Activated CD8-positive, alpha-beta memory T cell treated with anti-CD3 and anti-CD28 coated beads, Interleukin-2, amount 10 ng/mL, durations not matched to agents 7 days and 5 days (primary cell): ENCODE data around the gene CBX1. TPM values are rescaled to one million over a fixed set of nuclear protein-coding genes. Genes with fewer than 3 reads are reported as not detected.
"Not testable (repeated sequence)": the region's sequence is repeated elsewhere in the genome, so short reads cannot be mapped to it uniquely, and the experiment has no call there.

Experiments
- ATAC-seq: fragments of 150-1000 bp; cut with Tn5 transposase; one replicate; pipeline ENCODE4 v1.10.0; 2021; ENCODE audit warnings: moderate library complexity
- CTCF ChIA-PET: fragments of 350-600 bp; sonication (Branson Sonifier 250); formaldehyde crosslinking; loops from one replicate; lab custom pipeline; 2021; ENCODE audit warnings: antibody characterized with exemption; lab: Charles Lee
- DNase-seq: peaks from one replicate; pipeline ENCODE4 v3.0.0-alpha.2; 2020
- H3K27ac Mint-ChIP-seq: one replicate; pipeline ENCODE4 v1.8.0; 2021; ENCODE audit warnings: mild to moderate bottlenecking, mixed read lengths
- H3K27me3 Mint-ChIP-seq: one replicate; pipeline ENCODE4 v1.8.0; 2021; ENCODE audit warnings: mixed read lengths
- H3K36me3 Mint-ChIP-seq: one replicate; pipeline ENCODE4 v1.8.0; 2021; ENCODE audit warnings: mild to moderate bottlenecking, mixed read lengths
- H3K4me1 Mint-ChIP-seq: one replicate; pipeline ENCODE4 v1.8.0; 2021; ENCODE audit warnings: mixed read lengths
- H3K4me3 Mint-ChIP-seq: one replicate; pipeline ENCODE4 v1.8.0; 2021; ENCODE audit warnings: mild to moderate bottlenecking, moderate library complexity, mixed read lengths
- H3K9me3 Mint-ChIP-seq: one replicate; pipeline ENCODE4 v1.8.0; 2022; ENCODE audit warnings: low read depth, mixed read lengths
- total RNA-seq, 2 experiments: library from RNA; stranded (reverse); gene quantifications; one replicate each; pipeline ENCODE4 v1.2.3, GENCODE V29; 2021

CBX1 gene
- total RNA-seq, 2 experiments from 2014 or later: 46.3 to 47.8 TPM

DNA sequence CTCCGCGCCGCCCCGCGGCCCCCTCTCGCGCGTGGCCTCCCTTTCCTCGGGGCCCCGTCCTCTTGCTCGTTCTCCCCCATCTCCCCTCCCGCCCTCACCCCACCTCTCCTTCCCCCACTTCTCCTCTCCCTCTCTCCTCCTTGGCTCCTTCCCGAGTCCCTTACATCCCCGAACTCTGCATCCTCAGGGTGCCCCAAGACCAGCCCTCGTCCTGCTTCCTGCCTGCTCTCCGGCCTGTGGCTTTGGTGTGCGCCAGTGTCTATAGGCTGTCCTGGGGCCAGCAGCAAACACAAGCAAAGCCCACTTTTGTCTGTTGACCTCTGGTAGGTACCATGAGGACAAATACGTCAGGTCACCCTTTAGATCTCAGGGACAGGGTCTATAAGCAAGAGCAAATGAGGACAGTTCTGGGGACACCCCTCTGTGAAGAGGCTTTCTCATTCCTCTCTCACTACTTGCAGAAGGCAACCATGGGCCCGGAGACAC is 63.4 kb downstream of the CBX1 start:
- H3K4me3 Mint-ChIP-seq: peak overlapping the region; percentile 67
- H3K36me3 Mint-ChIP-seq: no peaks in the 10 kb centered on the region
- CTCF ChIA-PET: interaction anchor here (1.3 to 5.7 kb wide), 5 partner anchors 10 to 581 kb away, joined by 3 to 64 read pairs (median 8); partner anchors contain the start of gene NFE2L1
- H3K4me1 Mint-ChIP-seq: peaks cover 14% of the 10 kb centered on the region
- H3K27ac Mint-ChIP-seq: no peak overlapping the region
- ATAC-seq (peak; percentile 46), DNase-seq (no peak)
- H3K27me3 Mint-ChIP-seq: peaks cover 33% of the 10 kb centered on the region
- no peaks in the 10 kb centered on the region for H3K9me3 Mint-ChIP-seq

DNA sequence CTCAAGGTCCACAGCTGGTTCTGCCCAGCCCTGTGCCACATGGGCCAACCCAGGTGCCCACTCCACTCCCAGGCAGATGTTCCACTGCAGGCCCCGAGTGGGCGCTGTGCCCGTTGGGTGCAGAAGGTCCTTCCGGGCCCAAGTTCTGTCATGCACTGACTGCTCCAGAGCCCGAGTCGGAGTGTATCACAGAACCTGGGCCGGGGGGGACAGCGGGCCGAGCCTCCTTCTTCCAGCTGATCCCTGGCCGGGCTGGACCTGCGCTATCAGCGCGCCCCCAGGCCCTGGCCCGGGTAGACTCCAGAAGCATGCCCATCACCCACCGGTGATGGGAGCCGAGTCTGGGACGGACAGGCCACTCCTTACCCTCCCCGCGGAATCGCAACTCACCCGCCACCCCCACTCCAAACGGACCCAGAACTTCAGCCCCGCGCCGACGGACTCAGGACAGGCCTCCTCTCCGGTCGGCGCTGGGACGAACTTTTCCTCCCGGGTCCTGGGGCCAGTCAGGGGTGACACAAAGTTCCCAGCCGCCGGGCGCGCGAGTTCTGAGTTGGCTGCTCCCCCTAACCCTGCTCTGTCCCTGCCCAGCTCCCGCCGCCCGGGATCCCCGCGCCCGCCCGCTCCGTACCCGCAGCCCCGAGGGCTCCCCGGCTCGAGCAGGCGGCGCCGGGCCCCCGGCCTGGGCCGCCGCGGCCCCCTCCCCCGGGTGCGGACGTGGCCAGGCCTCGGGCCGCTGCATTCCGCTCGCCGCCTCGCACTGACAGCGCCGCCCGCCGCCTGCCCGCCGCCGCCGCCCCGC is 64.0 kb downstream of the CBX1 start, which contains the start of gene COPZ2:
Gene COPZ2, minus strand, starts transcription at position 762 of the 802 bp plus-strand sequence. Its CDS starts 20 bp downstream, at position 742.
- peak; percentile 86 for ATAC-seq
- Mint-ChIP-seq H3K27ac (peak within 1 kb of the TSS; percentile 47), H3K4me1 (peaks cover 14% of the 10 kb centered on the region), H3K36me3 (no peaks in the 10 kb centered on the region), H3K9me3 (no peaks in the 10 kb centered on the region), H3K4me3 (peak within 1 kb of the TSS; percentile 76), H3K27me3 (peaks cover 38% of the 10 kb centered on the region)
- peak; percentile 74 for DNase-seq
- CTCF ChIA-PET: interaction anchor here (1.0 to 5.7 kb wide), 12 partner anchors 10 to 581 kb away, joined by 3 to 64 read pairs (median 4); partner anchors contain the start of gene NFE2L1

DNA sequence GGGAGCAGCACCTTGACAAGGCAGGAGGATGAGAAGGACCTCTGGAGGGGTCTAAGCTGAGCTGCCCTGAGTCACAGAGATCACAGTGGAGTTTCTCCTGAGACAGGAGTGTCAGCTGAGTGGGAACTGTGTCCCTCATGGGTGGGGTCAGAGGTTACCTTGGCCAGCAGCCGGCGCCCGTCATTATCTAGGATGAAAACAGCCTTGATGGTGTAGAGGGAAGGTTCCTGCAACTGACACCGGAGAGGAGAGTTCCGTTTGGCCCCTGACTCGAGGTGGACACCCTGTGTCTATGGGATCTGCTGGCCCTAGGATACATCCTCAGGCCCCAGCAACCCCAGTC is 64.6 kb downstream of the CBX1 start:
- H3K4me3 Mint-ChIP-seq: peak overlapping the region; percentile 76
- peaks cover 14% of the 10 kb centered on the region for H3K4me1 Mint-ChIP-seq
- peaks cover 41% of the 10 kb centered on the region for H3K27me3 Mint-ChIP-seq
- no peak for DNase-seq
- H3K9me3 Mint-ChIP-seq: no peaks in the 10 kb centered on the region
- CTCF ChIA-PET: interaction anchor here (1.0 to 5.7 kb wide), 14 partner anchors 10 to 98 kb away, joined by 3 to 64 read pairs (median 6); partner anchors contain the start of gene NFE2L1
- no peaks in the 10 kb centered on the region for H3K36me3 Mint-ChIP-seq
- no peak overlapping the region for H3K27ac Mint-ChIP-seq
- ATAC-seq: no peak

DNA sequence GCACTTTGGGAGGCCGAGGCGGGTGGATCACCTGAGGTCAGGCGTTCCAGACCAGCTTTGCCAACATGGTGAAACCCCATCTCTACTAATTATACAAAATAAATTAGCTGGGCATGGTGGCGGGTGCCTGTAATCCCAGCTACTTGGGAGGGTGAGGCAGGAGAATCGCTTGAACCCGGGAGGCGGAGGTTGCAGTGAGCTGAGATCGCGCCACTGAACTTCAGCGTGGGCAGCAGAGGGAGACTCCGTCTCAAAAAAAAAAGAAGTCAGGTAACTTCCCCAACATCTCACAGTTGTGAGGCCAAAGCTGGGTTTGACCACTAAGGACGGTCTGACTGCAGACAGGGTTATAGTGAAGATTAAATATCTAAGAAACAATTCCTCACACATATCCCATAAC is 66.5 kb downstream of the CBX1 start:
- Mint-ChIP-seq H3K27me3 (peaks cover 46% of the 10 kb centered on the region), H3K4me1 (peaks cover 14% of the 10 kb centered on the region)
- H3K36me3 Mint-ChIP-seq, H3K4me3 Mint-ChIP-seq, H3K9me3 Mint-ChIP-seq, DNase-seq, ATAC-seq, H3K27ac Mint-ChIP-seq: not testable (repeated sequence)
- CTCF ChIA-PET: interaction anchor here (0.6 to 5.7 kb wide), 9 partner anchors 8 to 584 kb away, joined by 3 to 64 read pairs (median 4); no protein-coding TSS in a partner anchor

GRCh38 chr17:48031966-48032365 is 69.3 kb downstream of the CBX1 start:
- Mint-ChIP-seq H3K36me3 (no peaks in the 10 kb centered on the region), H3K4me1 (peaks cover 3% of the 10 kb centered on the region), H3K27ac (no peak overlapping the region)

DNA sequence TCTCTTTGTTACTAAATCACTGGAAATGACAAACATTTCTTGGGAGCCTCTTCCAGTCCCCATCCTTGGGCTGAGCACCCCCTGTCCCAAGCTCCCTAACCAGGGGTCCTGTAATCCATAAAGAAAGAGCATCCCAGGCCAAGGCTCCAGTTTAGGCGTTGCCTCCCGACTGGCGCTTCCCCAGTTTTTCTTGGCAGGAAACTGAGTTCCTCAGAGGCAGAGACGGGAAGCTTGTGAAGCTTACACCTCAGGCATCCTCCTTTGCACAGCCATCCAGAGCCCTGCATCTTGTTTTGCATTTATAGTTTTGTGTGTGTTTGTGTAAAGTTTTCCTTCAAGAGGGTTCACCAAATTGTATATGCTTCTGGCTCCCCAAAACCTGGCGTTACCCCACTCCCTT is 70.7 kb downstream of the CBX1 start:
- no peak overlapping the region for H3K27ac Mint-ChIP-seq
- no peaks in the 10 kb centered on the region for H3K36me3 Mint-ChIP-seq
- peaks cover 13% of the 10 kb centered on the region for H3K4me1 Mint-ChIP-seq
- CTCF ChIA-PET: interaction anchor here (1.8 to 7.4 kb wide), 3 partner anchors 16 to 77 kb away, joined by 3 to 191 read pairs (median 99); partner anchors contain the start of genes NFE2L1 and SNX11
- H3K9me3 Mint-ChIP-seq: no peaks in the 10 kb centered on the region
- ATAC-seq (no peak), DNase-seq (no peak)
- no peak overlapping the region for H3K4me3 Mint-ChIP-seq
- peaks cover 22% of the 10 kb centered on the region for H3K27me3 Mint-ChIP-seq

More at GRCh38 chr17:48031966-48032365, 69.3 kb downstream of the CBX1 start:
- H3K27me3 Mint-ChIP-seq: peaks cover 32% of the 10 kb centered on the region
- DNase-seq (no peak), ATAC-seq (no peak)
- no peaks in the 10 kb centered on the region for H3K9me3 Mint-ChIP-seq
- CTCF ChIA-PET: interaction anchor here (7.1 to 7.4 kb wide), 2 partner anchors 14 to 45 kb away, joined by 99 to 191 read pairs; partner anchors contain the start of gene NFE2L1
- no peak overlapping the region for H3K4me3 Mint-ChIP-seq

DNA sequence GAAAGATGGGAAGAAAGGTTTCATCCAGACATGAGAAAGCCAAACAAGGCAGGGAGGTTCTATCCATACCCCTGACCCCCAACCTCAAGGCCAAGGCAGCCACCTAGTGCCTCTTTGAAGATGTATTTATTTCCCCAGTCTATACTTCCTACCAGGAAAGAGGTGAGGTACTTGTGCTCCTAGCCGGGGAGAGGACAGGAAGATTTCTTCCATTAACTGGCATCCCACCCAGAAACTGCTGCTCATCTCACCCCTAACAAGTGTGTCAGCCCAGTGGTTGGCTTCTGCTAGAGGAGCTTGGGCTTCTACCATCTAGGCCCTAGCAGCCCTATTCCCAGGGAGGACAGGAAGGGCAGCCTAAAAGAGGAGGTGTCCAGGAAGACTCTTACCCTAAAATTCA is 72.5 kb downstream of the CBX1 start:
- H3K4me3 Mint-ChIP-seq: no peak overlapping the region
- H3K27me3 Mint-ChIP-seq: peaks cover 24% of the 10 kb centered on the region
- H3K9me3 Mint-ChIP-seq: no peaks in the 10 kb centered on the region
- DNase-seq: no peak
- no peaks in the 10 kb centered on the region for H3K36me3 Mint-ChIP-seq
- H3K4me1 Mint-ChIP-seq: peaks cover 25% of the 10 kb centered on the region
- ATAC-seq: no peak
- no peak overlapping the region for H3K27ac Mint-ChIP-seq
- CTCF ChIA-PET: interaction anchor here (0.6 to 7.4 kb wide), 7 partner anchors 7 to 1723 kb away, joined by 3 to 191 read pairs (median 33); partner anchors contain the start of genes COPZ2 and NFE2L1

DNA sequence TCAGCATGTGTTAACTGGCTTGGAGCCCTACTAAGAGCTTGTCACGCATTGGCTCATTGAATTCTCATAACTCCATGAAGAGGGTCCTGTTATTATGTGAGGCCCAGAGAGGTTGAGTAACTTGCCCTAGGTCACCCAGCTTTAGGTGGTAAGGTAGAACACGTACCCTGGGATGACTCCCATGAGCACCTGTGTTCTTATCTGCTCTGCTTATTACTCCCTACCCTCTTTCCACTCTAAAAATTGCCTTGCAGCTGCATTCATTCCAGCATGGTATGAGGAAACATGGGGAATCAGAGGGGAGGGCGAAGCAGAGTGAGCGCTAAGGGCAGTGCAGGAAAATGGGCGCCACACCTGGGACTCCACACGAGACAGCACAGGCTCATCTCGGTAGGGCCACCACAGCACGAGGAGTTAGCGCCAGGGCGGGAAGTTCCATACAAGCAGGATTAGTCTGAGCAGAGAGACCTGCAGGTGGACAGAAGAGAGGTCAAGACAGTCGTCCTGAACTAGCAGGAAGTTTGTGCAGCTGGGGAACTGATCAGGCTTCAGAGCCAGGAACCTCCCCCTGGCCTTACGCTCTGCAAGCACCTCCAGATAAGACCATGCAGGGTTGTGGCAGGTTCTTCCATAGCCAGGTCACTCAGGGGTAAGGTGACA is 73.8 kb downstream of the CBX1 start:
- Mint-ChIP-seq H3K27me3 (peaks cover 18% of the 10 kb centered on the region), H3K36me3 (no peaks in the 10 kb centered on the region), H3K4me3 (no peak overlapping the region), H3K4me1 (peaks cover 33% of the 10 kb centered on the region), H3K27ac (no peak overlapping the region), H3K9me3 (no peaks in the 10 kb centered on the region)
- ATAC-seq: no peak
- CTCF ChIA-PET: interaction anchor here (0.8 to 7.4 kb wide), 26 partner anchors 9 to 596 kb away, joined by 3 to 191 read pairs (median 13); partner anchors contain the start of genes CDK5RAP3, COPZ2, HOXB5 and LRRC46
- no peak for DNase-seq

DNA sequence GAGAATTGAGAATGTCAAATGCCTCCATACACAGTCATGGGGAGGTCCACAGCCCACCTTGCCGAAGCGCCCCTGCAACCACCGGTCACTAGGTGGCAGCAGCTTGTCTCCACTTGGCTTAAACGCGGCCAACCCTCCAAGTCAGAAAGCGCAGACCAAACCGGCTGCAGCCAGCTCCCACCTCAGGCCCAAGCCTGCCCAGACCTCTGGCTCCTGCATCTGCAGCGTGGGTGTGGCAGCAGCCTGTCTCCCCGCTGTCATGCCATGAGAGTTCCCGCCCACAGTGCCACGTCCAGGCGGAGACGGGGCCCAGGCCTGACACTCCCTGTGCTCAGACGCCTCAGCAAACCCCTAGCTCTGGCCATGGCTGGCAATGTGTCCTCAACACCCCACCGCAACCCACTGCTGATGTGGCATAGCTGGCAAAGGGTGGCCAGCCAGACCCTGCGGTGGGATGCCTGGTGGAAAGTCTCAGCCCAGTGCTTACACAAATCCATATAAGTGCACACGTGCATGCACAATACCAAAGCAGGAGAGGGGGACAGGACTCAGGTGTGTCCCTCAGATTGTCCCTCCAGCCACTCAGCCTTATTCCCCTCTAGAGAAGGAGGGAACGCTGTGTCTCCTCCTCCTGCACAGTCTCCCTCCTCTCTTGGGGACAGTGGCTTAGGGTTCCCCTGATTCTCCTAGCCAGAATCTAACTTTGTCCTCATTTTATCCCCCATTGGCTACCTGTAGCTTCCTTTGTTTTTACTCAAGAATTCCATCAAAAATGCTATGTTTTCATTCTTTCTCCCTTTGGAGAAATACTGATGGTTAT is 74.6 kb downstream of the CBX1 start:
- H3K4me3 Mint-ChIP-seq: no peak overlapping the region
- no peaks in the 10 kb centered on the region for H3K36me3 Mint-ChIP-seq
- H3K27me3 Mint-ChIP-seq: peaks cover 19% of the 10 kb centered on the region
- H3K9me3 Mint-ChIP-seq: no peaks in the 10 kb centered on the region
- no peak overlapping the region for H3K27ac Mint-ChIP-seq
- peaks cover 35% of the 10 kb centered on the region for H3K4me1 Mint-ChIP-seq
- ATAC-seq: peak; percentile 18
- CTCF ChIA-PET: interaction anchor here (0.6 to 7.4 kb wide), 34 partner anchors 9 to 596 kb away, joined by 3 to 191 read pairs (median 11); partner anchors contain the start of genes CDK5RAP3, COPZ2, HOXB5 and LRRC46
- DNase-seq: peak; percentile 87

GRCh38 chr17:48025904-48026501 is 75.3 kb downstream of the CBX1 start:
- ATAC-seq: no peak
- Mint-ChIP-seq H3K27ac (no peak overlapping the region), H3K27me3 (peaks cover 16% of the 10 kb centered on the region)

GRCh38 chr17:48025040-48025903 is 76.0 kb downstream of the CBX1 start:
- CTCF ChIA-PET: interaction anchor here (0.6 to 7.4 kb wide), 42 partner anchors 10 to 600 kb away, joined by 3 to 191 read pairs (median 6); partner anchors contain the start of genes CBX1, CDK5RAP3, COPZ2 and HOXB5
- H3K27me3 Mint-ChIP-seq: peaks cover 16% of the 10 kb centered on the region
- H3K9me3 Mint-ChIP-seq: no peaks in the 10 kb centered on the region
- DNase-seq (peak; percentile 98), ATAC-seq (peak; percentile 91)
- no peaks in the 10 kb centered on the region for H3K36me3 Mint-ChIP-seq
- H3K4me3 Mint-ChIP-seq: peak overlapping the region; percentile 84
- peak overlapping the region; percentile 78 for H3K27ac Mint-ChIP-seq
- peaks cover 36% of the 10 kb centered on the region for H3K4me1 Mint-ChIP-seq

More at GRCh38 chr17:48025904-48026501, 75.3 kb downstream of the CBX1 start:
- Mint-ChIP-seq H3K4me3 (peak overlapping the region; percentile 84), H3K36me3 (no peaks in the 10 kb centered on the region), H3K9me3 (no peaks in the 10 kb centered on the region), H3K4me1 (peaks cover 36% of the 10 kb centered on the region)
- CTCF ChIA-PET: interaction anchor here (0.6 to 7.4 kb wide), 47 partner anchors 9 to 599 kb away, joined by 3 to 191 read pairs (median 6); partner anchors contain the start of genes CBX1, COPZ2, HOXB5 and HOXB9
- DNase-seq: no peak
